SK-N-DZ (cell line): ENCODE data around the gene AKAP6.

Experiments
- DNase-seq: peaks from one replicate; pipeline ENCODE4 v3.0.0-alpha.2; 2015; ENCODE audit warnings: low spot score

Gene AKAP6

DNA sequence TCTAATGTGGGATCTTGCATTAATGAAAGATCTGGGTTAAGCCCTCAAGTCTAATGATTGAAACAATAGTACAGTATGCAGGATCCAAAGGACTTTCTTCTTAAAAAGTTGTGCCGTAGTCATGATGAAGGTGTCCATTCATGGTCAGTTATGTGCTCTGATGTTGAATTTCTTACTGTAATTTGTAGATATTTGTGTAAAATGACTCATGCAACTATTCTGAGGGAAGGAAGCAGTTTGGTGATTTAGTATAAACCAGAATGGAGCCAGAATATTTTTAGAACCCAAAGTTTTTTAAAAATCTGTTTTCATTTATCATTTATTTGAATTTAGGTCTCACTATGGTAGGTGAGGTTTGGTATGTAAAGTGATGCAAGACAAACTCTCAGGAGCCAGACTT is 151.2 kb downstream of the AKAP6 start:
- DNase-seq, result no peak

DNA sequence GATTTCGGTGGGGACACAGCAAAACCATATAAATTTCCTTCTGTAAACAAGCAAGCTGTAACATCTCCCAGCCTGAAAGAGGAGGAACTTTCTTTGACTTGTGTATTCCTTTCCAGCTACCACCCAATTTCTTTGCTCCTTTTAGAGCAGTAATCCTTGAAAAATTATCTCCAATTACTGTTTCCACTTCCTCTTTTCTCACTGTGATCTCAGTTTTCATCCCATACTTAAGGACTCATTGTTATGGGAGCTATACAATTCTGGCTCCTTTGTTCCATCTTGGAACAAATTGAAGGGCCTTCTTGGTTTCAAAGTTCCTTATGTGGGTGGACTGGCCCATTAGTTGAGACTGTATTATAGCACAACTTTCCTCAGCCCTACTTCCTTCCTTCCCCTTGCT is 152.6 kb downstream of the AKAP6 start:
- DNase-seq, result no peak

DNA sequence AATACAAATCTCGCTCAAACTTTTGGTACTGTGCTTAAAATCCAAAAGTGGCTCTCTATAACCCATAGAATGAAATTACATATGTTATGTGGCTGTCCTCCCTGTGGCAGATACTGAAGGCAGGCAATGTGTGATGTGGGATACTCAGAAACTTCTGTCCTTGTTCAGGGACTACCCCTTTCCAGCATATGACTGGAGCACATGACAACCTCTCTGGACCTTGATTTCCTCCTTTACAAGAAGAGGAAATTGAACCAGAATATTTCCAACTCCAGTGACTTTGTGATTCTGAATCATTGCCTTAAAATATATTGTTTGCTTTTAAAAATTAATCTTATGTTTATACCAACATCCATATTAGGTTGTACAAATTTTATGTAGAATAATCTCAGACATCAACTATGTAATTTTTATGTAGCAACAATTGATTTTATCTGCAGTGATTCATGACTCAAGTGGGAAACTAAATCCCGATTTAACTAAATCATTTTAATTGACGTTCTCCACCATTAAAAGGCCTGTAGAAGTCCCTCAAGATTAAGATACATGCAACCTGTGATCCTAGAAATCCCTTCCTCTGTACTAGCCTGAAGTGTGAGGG is 162.4 kb downstream of the AKAP6 start:
- no peak for DNase-seq

DNA sequence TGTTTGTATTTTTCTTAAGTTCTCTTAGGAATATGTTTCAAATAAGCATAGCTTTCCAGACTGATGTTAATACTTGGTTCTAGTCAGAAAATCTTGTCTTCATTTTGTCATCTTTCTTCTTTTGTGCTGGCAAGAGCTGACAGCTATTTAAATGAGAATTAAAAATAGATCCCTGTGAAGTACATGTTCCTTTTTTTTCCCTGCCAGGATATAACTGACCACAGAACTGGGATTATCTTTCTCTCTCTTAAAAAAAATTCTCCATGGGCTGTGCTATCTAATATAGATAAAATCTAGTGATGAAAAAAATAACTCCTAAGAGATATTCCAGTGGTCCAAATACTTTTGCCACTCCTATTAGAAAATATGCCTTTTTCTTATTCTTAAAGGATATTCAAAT is 163.4 kb downstream of the AKAP6 start:
- DNase-seq, result no peak

DNA sequence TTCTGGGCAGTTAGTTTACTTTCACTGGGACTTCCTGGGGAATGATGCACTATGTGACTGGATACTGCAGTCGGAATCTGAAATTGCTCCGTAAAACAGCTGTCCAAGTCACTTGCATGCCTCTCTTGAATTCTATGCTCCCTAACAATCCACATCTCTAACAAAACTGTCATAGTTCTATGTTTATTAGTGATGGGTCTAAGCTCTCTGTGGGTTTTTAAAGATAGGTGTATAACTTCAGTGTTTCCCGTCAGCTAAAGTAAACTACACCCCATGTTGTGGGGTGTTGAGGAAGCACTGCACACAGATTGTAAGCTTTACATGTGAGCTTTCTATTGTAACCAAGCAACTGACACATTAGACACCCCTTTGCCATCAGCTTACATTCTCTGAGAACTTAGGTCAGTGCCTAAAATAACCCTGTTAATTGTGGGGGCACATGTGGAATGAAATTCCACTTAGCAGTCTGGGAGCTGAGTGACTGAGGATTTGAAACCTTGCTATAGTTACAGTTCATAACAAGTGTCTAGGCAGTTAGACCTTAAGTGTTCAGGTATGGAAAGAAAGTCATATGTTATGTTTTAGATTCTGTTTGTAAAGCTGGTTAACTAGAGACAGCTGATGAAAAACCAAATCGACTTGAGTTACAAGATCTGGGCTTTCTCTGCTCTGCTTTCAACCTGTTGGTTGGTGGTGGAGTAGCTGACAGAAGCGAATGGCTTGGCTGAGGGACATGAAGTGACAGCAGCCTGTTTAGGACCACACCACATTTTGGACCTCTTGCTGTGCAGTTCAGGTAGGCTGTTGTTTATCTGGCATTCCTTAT is 165.7 kb downstream of the AKAP6 start:
- no peak for DNase-seq

DNA sequence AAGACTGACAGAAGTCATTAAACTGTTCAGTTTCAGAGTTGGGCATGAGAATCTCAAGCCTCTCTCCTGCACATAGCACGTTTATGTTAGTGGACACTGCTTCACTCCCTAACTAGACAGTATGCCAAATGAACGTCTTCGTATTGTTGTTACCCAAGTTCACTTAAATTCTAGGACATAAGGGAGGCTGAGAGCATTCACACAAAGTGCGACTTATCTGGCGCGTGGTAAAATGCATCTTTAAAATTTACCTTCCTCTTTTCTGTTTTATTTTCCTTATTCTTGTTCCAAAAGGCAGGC is 166.3 kb downstream of the AKAP6 start:
- no peak for DNase-seq

DNA sequence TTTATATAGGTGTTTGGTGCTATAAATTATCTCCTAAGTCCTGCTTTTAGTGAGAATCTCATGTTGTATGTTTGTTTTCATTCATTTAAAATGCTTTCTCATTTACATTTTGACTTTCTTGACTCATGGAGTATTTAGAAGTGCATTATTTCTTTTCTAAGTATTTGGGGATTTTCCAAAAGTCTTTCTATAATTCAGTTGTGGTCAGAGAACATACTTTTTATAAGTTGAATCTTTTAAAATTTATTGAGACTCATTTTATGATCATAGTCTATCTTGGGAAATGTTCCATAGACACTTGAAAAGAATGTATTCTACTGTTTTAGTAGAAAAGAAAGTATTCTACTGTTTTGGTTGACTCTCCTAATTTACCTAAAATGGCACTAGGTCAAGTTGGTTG is 168.2 kb downstream of the AKAP6 start:
- DNase-seq, result no peak

DNA sequence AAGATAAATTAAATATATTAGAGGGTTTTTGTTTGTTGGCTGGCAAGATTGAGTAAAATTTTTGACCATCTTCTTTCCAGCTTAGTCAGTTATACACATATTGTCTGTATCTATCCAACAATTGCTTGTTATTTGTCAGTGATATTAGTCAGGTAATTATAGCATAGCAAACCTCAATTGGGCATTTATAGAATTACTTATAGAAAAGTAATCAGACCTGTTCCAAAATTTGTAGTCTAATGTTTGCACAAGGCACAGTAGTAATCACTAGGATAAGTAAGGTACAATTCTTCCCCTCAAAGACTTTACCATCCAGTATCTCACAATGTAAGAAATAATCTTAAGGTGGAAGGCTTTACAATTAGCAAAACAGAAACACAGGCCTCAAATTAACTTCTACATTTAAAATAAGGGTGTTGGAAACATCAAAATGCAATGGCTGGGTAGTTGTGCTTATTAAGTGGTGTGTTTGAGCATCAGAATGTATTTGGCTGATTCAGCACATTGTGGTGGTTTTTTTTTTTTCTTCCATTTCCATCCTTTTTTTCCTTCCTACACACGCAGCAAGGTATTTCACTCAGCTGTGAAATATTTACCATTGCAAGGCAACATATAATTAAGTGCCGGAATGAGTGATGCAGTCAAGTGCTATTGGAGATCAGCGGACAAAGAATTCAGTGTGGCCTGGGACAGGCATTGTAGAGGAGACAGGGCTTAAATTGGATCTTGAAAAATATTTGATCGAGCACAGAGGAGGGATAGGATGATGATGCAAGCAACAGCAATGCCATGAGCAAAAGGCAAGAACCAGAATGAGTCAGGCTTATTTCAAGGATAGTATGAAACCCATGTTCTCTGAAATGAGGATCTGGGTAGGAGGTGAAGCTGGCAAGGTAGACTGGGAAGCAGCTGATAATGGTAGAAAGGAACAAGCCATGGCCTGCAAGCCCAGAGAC is 178.2 kb downstream of the AKAP6 start:
- DNase-seq, result no peak

DNA sequence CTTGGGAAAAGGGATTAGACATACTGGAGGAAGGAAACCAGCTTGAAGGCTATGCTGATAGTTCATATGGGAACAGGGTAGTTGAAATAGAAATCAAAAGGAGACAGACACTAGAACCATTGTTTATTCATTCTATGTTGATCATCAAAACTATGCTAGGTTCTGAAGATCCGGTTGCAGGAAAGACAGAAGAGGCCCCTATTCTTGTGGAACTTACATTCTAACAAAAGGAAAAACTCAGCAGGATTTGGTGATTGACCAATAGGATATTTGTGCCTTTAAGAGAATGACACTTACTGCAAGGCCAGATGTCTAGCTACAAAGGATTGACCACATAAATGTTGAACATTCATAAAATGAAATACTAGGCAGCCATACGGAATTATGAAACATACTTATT is 179.2 kb downstream of the AKAP6 start:
- no peak for DNase-seq

DNA sequence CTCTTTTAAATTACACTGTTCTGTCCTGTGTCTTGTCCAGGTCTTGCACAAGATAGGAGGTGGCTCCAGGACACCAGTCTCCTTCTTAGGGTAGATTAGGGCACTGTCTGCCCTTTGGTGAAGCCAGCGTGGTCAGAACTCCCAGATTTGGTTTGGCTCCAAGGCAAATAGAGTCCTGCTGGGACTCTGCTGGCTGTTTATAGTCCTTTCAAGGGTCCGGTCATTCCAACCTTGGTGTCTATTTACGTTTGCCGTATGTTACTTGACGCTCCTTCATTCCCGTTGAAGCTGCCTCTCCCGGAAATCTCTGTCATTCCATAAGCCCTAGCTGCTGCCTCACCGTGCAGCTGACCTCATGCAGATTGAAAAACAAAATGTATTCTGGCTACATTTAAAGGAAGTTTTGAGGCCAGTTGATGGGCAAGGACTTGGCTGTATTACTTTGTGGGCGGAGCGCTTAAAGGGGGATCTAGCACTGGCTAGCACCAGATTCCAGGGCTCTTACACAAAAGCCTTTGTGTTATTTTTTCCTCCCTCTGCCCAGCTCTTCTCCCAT is 180.6 kb downstream of the AKAP6 start:
- no peak for DNase-seq

DNA sequence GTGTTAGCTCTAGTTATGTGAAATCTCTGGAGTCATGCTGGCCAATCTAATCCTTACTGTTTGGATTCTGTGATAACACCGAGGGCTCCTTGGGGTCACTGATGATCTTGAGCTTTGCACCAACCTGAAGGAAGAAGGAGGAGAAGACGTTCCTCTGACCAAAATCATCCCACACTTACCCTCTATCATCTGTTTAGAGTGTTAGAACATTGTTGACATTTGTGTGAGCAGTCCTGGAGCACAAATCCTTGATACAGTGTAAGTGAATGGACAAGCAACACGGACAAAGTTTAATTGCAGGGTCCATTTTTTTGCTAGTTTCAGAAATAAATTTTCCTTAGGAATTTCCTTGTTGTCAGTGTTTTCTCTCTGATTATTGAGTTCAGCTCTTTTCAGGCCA is 181.7 kb downstream of the AKAP6 start:
- no peak for DNase-seq

DNA sequence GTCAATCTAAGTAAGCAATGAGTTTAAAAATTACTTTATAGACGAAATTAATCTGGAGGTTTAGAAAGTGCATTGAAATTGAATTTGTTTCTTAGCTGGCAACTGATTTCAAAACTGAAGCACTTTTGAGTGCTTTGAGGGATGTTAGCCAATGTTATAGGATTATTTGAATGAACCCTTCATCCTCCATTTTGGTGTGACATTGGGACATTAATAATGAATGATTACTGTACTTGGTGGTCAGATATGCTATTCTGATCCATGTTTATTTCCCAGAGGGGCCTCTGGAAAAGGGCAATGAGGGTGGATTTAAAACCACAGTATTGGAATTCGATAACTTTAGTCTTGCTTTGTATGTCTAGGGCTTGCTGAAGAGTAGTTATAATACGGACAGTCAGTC is 183.2 kb downstream of the AKAP6 start:
- no peak for DNase-seq

DNA sequence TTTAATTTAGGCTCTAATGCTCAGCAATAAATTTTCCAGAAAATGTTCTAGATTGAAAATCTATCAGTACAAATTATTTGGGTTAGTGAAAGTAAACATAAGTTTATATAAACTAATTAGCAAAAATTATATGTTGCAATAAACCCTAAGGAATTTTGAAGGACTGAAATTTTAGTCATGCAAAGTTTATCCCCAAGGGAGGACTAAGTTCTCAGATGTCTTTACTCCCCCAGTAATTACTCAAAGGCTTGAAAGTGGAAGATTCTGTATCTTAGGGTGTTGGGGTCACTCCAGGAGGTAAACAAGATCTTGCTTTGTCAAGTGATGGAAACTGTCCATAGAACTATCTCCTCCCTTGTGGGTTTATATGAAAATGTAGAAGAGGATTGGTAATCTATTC is 183.7 kb downstream of the AKAP6 start:
- DNase-seq, result no peak

DNA sequence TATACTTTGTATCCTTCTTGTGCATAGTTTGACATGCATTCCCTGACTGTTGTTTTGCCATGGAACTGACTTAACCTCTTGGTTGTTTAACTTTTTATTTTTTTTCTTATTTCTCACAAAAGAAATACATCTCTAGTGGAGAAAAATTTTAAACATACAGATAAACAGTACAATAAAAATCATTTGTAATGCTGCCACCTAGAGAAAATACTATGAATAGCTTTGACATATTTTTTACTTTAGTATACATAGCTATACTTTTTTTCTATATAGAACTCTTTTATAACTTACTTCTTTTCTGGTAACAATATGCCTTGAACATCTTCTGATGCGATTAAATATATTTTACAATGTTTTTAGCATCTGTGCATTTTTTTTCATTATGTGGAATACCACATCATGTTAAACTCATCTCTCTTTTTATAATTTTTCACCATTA is 184.5 kb downstream of the AKAP6 start:
- no peak for DNase-seq

DNA sequence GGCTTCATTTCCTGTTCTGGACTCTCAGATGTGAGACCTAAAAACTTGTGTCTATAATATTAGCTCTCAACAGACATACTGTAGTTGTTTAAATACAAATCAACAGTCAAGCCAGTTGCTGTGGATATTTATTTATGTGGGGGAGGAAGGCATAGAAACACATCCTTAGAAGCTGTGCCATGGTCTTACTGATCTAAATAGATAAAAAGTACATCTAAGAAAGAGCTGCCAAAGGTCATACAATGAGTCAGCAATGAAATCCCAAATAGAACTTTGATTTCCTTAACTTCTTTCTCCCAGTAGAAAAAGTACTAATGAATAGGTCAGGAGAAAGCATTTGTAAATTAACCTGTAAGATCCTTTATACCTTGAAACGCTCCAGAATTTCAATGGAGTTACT is 185.1 kb downstream of the AKAP6 start:
- DNase-seq, result no peak

DNA sequence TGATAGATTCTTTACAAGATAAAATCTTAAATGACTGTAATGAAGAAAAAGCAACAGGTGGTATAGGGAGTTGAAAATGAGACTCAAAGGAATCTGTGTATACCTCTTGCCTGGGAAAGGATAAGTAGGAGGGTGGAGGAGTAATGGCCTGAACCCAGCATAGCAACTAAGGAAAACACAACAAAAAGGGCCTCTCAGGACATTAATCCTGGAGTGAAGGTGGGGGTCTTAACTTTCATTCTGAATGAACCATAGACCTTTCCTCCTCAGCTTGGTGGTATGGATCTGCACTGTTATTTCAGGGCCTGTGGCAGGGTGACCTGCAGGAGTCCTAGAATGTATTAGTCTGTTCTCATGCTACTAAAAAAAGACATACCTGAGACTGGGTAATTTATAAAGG is 185.6 kb downstream of the AKAP6 start:
- no peak for DNase-seq

DNA sequence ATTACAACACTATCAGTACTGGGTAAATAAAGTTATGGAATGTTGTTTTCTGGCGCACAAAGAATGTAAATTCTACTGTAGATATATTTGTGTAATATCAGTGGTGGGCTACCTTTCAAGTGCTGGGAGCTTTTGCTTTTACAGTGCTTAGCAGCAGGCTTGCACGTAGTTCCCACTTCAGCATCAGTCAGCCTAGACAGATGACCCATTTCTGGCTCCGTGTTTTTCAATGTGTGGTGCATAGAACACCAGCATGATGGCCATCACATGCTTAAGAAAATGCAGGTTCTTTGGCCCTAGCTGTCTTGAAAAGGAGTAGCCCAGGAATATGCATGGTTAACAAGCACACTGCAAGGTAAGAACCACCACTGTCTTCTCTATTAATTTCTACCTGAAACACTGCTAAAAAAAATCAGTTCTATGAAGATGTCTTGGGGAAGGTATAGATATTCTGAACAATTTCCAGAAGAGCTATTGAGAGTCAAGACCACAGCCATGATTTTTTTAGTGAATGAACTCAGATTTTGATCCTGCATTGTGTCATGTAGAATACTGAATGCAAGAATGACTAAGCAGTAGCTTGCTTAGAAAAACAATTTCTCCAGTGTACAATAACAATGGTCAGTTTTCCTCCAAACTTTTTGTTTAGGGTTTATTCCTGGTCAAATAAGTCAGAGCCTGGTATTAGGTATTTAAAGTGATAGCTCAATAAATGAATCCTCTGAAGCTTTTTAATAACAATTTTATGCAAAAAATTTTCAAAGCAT is 195.7 kb downstream of the AKAP6 start:
- DNase-seq, result no peak

DNA sequence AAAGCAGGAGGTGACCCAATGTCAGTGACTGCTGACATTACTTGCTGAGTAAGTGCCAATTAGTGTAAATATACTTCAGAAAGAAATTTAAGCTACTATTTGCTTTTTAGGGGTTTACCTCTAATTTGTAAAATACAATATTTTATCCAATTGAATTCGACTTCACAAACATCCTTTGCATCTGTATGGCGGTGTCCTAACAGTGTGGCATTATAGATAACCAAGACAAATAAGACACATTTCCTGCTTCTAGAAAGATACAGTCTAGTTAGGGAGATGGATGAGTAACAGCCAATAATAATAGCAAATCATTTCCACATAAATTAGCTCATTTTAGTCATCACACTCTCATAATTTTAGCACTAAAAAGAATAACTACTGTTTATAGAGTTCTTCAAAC is 196.5 kb downstream of the AKAP6 start:
- no peak for DNase-seq

DNA sequence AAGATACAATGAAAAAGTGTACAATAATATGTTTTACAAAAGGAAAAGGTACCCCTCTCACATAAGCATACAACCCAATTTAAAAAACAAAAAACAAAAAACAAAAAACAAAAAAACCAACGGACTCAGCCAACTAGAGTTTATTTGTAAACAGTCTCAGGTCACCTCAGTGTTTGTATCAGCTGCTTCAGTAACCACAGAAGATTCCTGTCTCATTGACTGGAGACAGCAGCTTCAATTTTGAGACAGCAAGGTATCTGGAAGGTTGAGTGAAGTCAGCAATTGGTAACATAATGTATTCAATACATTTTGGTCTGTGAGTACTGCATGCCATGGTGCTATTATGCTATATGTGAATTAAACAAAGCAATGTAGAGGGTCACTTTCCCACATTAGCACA is 201.7 kb downstream of the AKAP6 start:
- DNase-seq, result no peak

DNA sequence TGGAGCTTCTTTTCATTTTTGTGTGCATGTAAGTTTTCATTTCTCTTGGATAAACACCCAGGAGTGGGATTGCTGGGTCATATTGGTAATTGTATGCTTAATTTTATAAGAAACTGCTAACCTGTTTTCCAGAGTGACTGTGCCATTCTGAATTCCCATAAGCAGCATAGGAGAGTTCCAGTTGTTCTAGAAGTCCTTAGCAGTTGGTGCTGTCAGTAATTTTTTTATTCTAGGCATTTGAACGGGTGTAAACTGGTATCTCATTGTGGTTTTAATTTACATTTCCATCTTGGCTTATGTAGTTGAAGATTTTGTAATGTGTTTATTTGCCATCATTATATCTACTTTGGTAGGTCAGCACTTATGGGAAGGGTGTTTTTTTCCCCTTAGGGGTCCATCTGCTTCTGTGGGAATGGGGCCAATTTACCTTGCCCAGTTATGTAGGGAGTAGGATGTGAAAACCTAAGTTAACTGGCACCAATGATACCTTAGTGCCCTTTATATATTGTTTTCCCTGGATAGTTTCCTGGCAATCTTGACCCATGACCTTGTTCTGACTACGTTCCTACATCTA is 202.9 kb downstream of the AKAP6 start:
- no peak for DNase-seq

DNA sequence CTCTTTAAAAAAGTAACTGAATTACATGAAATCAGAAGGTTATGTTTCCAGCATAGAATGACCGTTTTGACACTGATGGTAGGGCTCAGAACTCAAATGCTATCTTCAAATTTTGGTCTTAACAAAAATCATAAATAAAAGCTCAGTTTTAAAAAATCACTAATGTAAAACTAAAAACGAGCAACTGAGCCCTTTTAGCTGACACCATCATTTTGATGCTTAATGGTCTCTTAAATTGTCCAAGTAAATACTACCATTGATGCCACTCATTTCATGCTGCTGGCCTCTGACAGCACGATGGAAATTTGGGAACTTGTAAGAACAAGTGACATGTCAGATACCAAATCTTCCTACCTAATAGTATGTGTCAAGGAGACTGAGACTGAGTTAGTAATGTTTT is 205.0 kb downstream of the AKAP6 start:
- no peak for DNase-seq
